HTR-8/SVneo (cell line): ENCODE results near the gene GOLGA2.

ENCODE experiments used
- DNase-seq: peaks from one replicate; pipeline ENCODE4 v3.0.0; 2011; ENCODE audit warnings: low spot score, mixed read lengths; ENCODE audit not compliant: insufficient read length
- FAIRE-seq: peaks from 2 replicates; lab custom pipeline; 2011; peaks lifted over from hg19 to GRCh38; lab: Jason Lieb, UNC

The GOLGA2 gene, protein sequence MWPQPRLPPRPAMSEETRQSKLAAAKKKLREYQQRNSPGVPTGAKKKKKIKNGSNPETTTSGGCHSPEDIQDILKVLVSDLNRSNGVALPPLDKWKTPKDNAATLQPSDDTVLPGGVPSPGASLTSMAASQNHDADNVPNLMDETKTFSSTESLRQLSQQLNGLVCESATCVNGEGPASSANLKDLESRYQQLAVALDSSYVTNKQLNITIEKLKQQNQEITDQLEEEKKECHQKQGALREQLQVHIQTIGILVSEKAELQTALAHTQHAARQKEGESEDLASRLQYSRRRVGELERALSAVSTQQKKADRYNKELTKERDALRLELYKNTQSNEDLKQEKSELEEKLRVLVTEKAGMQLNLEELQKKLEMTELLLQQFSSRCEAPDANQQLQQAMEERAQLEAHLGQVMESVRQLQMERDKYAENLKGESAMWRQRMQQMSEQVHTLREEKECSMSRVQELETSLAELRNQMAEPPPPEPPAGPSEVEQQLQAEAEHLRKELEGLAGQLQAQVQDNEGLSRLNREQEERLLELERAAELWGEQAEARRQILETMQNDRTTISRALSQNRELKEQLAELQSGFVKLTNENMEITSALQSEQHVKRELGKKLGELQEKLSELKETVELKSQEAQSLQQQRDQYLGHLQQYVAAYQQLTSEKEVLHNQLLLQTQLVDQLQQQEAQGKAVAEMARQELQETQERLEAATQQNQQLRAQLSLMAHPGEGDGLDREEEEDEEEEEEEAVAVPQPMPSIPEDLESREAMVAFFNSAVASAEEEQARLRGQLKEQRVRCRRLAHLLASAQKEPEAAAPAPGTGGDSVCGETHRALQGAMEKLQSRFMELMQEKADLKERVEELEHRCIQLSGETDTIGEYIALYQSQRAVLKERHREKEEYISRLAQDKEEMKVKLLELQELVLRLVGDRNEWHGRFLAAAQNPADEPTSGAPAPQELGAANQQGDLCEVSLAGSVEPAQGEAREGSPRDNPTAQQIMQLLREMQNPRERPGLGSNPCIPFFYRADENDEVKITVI

DNA sequence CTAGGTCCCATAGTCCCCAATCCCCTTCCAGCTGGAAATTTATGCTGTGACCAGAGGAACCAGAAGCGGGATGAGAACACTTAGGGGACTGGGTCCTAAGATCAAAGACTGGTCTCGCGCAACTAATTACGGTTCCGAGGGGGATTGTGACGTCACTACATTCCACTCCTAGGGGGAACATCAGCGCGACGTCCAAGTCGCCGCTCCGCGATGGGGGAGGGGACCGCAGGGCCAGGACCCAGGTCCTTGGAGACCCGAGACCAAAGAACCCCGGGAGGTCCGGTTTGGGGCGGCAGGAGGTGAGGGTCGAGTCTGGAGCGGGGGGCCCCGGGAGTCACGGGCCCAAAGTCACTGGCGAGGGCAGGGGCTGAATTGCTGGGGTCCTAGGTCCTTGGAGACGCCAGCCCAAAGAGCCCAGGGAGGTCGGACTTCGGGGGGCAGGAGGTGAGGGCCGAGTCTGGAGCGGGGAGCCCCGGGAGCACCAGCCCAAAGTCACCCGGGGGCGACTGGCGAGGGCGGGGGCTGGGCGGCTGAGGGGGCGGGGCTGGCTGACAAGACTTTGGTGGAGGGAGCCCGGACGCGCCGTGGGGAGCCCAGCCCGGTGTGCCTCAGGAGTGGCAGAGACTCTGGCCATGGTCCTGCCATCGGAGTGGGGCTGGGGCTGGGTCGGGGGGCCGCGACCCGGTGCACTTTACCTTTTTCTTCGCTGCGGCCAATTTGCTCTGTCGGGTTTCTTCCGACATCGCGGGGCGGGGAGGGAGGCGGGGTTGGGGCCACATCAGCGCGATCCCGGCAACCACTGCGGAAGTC is at the start of gene GOLGA2:
GOLGA2 (minus strand) TSS at position 810 of the 810 bp plus-strand sequence; CDS start at position 779, 31 bp downstream.
- FAIRE-seq (no peak), DNase-seq (peak; percentile 44)

DNA sequence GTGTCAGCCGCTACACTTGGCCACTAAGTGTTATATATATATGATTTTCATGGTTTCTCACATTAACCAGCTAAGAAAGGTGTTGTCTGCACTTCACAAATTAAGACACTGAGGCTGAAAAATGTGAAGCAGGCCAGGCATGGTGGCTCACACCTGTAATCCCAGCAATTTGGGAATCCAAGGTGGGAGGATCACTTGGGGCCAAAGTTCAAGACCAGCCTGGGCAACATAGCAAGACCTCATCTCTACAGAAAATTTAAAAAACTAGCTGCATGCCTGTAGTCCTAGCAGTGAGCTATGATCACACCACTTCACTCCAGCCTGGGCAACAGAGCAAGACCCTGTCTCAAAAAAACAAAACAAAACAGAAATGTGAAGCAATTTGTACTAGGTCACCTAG is 48.6 kb upstream of the GOLGA2 start:
- DNase-seq (no peak), FAIRE-seq (no peak)

DNA sequence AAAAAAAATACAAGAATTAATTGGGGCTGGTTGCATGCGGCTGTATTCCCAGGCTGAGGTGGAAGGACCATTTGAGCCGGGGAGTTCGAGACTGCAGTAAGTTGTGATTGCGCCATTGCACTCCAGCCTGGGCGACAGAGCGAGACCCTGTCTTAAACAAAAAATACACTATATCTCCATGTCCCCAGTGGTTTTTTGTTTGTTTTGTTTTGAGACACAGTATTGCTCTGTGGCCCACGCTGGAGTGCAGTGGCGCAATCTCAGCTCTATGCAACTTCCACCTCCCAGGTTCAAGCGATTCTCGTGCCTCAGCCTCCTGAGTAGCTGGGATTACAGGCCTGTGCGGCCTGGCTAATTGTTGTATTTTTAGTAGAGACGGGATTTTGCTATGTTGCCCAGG is 48.0 kb upstream of the GOLGA2 start:
- FAIRE-seq (no peak), DNase-seq (no peak)

DNA sequence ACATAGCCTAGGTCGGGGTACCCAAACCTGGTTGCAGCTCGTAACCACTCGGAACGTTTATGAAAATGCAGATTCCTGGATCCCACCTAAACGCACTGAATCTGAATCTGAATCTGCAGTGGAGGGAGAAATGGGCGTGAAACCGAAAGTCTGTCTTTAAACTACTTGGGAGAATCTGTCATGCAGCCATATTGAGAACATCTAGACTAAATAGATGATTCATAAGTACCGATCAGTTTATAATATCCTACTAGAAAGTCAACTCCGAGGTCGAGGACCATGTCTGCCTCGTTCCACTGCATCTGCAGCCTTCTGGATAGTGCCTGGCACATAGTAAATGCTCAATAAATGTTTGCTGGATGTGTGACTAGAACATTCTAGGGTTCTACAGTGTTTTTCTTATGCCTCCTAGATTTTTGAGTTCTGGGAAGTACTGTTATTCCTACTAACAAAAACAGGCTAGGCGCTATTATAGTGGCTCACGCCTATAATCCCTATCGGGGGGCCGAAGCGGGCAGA is 47.5 kb upstream of the GOLGA2 start:
- FAIRE-seq (no peak), DNase-seq (no peak)

DNA sequence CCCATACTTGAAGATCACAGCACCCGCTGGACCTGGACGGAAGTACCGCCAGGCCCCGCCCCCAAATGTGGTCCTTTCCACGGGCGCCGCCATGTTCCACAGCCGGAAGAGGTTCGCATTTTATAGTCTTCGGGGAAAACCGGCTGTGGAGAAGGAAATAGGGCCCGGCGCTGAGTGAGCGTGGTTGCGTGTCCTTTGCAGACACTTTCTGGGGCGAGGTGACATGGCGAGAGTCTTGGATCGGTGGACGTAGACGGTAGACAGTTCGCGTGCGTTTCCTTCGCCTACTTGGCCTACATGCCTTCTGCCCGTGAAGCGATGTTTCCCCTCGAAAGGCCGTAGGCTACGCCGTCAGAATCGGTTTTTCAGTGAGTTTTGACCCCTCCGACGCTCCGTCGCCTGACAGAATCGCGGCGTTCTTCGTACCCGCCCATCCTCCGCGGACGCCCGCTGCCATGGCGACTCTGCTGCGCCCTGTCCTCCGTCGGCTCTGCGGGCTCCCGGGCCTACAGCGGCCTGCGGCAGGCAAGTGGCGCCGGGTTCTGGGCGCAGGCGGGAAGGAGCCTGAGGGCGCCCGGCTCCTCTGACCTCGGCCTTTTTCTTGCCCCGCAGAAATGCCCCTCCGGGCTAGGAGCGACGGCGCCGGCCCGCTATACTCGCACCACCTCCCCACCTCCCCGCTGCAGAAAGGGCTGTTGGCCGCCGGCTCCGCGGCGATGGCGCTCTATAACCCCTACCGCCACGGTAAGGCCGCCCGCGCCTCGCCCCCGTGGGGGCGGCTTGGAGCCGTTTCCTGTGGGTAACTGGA is 46.8 kb upstream of the GOLGA2 start, which contains the start of the genes COQ4 and TRUB2:
COQ4 (plus strand) TSS at position 436 of the 808 bp plus-strand sequence; CDS start at position 456, 20 bp downstream.
TRUB2 (minus strand) TSS at position 44 of the 808 bp plus-strand sequence; CDS start at position 5, 39 bp downstream.
- DNase-seq (peak; percentile 89), FAIRE-seq (no peak)

DNA sequence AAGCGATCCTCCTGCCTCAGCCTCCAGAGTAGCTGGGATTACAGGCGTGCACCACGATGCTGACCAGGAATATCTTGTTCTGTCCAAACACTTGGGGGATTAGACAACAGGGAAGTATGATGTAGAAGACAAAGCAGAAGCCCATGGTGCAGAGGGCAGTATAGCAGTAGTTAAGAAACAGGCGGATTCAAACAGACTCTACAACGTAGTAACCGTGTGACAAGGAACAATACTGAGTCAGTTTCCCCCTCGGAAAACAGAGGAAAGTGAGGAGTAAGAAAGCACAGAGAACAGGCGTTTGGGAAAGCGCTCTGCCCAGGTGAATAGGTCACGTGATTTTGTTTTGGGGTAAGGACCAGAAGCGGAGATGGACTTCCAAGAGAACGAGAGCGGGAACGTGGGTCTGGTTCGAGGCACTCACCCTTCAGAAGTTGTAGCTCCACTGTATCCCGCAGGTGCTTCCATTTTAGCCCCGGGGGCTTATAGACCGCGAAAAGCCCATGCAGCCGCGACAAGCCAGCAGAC is 46.1 kb upstream of the GOLGA2 start:
- no peak for FAIRE-seq
- no peak for DNase-seq

DNA sequence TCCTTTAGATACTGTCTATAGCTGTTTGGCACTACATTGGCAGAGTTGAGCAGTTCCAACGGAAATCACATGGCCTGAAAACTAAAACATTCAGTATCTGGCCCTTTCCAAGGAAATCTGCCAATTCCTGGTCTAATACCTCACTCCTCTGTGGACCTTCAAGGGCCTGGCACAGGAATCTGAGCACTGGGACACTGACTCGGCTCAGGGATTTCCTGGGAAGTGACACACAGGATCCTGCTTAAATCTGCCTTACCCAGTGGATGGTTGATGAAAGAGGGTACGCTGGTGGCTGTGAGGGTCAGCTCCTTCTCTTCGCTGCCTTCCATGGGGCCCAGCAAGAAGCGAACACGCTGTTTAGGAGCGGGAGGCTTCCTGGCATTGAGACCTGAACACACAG is 45.5 kb upstream of the GOLGA2 start:
- DNase-seq, result no peak
- FAIRE-seq, result no peak

DNA sequence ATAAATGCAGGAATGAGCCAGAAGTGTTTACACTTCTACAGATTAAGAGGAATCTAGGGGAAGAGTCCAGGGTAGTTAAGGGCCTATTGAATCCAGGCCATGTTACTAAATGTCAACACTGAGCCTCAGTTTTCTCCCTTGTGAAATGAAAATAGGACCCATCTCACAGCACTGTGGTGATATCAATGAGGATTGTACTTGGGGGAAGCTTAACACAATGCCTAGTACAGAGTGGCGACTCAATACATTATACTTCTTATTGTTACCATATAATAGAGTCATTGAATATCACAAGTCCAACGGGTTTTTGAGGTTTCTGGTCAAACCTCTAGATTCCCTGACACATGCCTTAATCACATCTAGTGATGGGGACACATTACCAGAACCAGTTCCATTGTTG is 41.8 kb upstream of the GOLGA2 start:
- DNase-seq (no peak), FAIRE-seq (no peak)

DNA sequence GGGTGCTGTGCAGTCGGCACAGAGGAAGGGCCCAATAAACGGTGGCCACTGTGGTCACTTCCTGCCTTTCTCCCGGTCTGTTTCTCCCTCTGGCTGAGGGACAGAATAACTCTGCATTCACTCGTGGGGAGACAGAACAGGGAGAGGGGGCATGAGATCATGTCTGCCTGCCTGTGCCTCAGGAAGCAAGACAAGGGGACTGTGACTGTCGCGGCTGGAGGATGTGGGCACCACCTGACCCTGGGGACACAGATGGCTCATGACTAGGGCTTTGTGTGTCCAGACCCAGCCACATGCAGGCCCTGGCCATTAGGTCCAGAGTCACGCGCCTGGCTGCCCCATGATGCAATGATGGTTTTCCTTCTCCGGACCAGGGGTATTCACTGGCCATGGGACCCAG is 40.6 kb upstream of the GOLGA2 start:
- no peak for FAIRE-seq

DNA sequence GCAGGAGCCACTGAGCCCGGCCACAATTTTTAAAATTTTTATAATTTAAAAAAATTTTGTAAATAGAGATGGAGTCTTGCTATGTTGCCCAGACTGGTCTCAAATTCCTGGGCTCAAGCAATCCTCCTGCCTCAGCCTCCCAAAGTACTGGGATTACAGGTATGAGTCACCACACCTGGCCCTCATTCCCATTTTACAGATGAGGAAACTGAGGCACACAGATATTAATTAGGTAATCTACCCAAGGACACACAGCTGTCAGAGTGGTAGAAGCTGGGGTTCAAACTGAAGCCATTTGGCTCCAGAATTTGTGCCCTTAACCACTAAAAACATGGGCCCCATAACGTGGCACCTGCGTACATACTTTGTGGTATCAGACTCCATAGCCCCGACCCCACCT is 38.9 kb upstream of the GOLGA2 start:
- no peak for FAIRE-seq
- no peak for DNase-seq

More for the DNA sequence above, 40.6 kb upstream of the GOLGA2 start:
- no peak for DNase-seq

DNA sequence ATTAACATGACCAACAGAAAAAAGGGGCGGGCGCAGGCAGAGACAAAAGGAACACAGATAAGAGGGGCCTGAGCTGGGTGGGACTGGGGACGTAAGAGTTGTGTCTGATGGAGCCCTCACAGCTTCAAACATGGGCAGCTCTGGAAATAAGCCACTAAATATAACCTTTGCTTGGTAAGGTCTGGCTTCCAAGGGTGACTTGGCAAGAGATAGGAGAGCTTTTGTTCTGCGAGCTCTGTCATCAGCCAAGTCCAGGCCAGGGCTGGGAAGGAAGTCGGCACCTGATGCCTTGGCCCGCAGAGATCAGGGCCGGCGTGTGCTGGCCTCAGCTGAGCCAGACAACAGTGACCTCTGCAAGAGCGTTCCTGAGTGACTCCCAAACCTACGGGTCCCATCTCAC is 34.7 kb upstream of the GOLGA2 start:
- FAIRE-seq, result no peak
- DNase-seq, result no peak

DNA sequence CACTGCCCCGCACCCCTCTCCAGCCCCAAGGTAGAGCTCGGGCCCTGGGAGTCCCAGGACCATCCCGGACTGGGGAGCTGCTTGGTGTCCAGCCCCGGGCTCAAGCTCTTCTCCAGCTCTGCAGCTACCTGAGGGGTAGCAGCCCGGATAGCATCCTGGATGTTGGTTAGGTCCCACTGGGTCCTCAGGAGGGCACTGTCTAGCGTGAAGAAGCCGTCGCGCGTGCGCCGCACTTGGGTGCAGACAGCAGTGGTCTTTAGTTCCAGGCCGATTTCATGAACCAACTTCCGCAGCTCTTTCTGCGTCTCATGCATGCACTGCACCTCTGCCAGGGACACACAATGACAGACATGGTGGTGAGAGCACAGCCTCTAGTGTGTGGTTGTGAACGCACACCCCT is 33.7 kb upstream of the GOLGA2 start:
- DNase-seq (no peak), FAIRE-seq (no peak)

DNA sequence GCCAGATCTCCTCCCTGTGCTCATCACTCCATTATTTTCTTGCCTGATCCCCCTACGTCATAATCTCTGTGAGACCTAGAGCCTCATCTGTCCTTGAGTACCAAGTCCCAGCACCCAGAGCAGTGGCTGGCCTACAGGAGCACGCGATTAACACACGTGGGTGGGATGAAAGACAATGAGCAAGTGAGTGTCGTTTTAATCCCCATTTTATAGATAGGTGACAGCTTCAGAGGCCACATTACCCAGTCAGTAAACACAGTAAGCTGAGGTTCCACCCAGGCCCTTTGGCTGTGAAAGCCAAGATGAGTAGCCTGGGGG is 29.1 kb upstream of the GOLGA2 start:
- DNase-seq (no peak), FAIRE-seq (no peak)

DNA sequence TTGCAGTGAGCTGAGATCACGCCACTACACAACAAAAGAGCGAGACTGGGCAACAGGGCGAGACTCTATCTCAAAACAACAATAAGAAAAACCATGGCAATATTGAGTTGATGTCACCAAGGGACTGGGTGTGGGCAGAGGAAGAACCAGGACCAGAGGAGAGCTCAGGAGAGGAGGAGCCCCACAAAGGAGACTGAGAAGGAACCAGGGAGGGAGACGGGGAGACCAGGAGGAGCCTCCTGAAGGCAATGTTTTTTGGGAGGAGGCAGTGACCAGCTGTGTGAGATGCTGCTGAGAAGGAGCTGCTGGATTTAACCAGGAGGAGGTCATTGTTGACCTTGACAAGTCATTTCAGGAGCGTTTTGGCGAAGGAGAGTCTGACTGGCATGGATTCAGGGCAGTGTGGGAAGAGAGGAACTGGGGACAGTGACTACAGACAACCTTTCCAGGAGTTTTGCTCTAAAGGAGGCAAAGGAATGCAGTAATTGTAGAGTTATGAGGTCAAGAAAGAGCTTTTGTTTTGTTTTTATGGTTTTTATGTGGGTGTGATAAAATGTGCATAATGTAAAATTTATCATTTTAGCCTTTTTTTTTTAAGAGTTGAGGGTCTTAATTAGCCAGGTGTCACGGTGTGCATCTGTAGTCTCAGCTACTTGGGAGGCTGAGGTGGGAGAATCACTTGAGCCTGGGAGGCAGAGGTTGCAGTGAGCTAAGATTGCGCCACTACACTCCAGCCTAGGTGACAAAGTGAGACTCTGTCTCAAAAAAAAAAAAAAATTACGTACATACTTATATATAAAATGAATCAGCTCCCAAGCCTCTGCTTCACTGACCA is 28.5 kb upstream of the GOLGA2 start:
- no peak for FAIRE-seq
- no peak for DNase-seq

DNA sequence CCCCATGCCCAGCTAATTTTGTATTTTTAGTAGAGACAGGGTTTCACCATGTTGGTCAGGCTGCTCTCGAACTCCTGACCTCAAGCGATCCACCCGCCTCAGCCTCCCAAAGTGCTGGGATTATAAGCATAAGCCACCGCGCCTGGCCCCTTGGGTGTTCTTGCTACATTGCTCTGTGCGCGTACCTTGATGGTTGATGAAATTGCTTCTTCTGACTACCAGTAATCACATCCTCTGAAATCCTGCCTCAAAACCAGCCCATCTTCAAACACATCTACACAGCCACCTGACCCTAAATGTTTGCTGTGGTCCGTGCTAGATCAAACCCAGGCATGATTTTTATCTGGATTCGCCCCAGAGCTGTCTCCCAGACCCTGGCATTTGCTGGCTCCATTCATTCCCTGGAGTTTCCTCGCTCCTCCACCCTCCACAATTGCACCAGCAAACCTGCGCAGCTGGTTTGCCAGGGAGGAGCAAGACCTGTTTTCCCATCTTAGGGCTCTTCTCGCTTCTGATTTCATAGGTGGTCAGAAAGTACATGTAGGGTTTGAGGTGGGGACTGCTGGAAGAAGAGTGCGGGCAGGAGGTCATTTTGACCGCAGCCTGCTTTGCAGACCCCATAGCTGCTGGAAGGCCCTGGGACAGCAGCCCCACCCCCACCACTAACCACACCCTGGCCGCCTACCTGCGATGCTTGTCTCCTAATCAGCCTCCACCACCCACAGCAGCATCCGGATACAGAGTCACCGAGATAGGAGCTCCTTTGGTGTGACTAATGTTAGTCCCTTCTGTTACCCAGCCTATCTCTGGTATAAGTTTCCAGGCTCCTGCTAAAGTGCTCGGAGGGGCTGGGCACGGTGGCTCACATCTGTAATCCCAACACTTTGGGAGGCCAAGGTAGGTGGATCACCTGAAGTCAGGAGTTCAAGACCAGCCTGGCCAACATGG is 23.0 kb upstream of the GOLGA2 start:
- DNase-seq (no peak), FAIRE-seq (no peak)

DNA sequence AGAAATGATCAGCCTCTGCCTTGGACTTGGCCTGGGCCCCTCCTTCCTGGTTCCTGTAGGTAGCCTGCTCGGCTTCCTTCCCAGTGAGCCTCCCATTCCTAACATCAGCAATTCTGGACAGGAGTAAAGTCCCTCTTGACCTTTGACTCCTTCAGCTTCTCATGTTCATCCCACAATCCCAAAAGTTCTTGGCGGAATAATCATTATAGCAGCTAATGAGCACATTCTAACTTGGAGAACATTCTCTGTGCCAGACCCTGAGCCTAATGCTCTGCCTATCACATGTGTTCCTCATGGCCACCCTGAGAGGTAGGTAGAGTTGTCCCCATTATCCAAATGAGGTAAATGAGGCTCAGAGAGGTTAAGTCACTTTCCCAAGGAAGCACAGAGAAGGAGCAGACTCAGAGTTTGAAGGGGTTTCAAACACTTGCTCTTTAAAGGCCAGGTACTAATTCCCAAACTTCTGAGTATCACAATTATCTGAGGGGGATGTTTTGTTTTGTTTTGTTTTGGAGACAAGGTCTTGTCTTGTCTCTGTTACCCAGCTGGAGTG is 21.5 kb upstream of the GOLGA2 start:
- DNase-seq, result no peak
- FAIRE-seq, result no peak
